ENCODE data around the gene GPC3.

DNA sequence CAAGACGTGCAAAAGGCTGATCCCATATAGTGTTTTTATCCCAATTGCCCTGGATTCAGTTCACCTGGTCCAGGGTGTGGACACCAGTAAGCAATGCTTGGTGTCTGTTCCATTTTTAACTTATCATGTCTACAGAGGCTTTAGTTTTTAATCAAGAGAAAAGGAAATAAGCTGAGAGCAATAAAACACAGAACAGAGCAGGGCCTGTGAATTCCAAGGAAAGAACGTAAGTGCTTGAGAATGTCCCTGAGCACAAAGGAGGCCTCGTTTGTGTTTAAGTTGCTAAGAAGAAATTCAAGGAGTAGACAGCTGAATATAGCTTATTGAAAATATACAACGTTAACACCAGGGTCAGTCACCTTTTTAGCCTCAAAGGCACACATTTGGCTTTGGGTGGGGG, 191.3 kb downstream of the GPC3 start:
- TF ChIP-seq, protein P1, sequence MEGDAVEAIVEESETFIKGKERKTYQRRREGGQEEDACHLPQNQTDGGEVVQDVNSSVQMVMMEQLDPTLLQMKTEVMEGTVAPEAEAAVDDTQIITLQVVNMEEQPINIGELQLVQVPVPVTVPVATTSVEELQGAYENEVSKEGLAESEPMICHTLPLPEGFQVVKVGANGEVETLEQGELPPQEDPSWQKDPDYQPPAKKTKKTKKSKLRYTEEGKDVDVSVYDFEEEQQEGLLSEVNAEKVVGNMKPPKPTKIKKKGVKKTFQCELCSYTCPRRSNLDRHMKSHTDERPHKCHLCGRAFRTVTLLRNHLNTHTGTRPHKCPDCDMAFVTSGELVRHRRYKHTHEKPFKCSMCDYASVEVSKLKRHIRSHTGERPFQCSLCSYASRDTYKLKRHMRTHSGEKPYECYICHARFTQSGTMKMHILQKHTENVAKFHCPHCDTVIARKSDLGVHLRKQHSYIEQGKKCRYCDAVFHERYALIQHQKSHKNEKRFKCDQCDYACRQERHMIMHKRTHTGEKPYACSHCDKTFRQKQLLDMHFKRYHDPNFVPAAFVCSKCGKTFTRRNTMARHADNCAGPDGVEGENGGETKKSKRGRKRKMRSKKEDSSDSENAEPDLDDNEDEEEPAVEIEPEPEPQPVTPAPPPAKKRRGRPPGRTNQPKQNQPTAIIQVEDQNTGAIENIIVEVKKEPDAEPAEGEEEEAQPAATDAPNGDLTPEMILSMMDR (IDR thresholded peaks at IDR 0.05), result no peak
- TF ChIP-seq ZFX (IDR thresholded peaks at IDR 0.05; ENCODE audit: borderline replicate concordance), result no peak
